ENCODE results near the gene OBP2A. TPM values are rescaled to one million over a fixed set of nuclear protein-coding genes. Genes with fewer than 3 reads are reported as not detected.
"Not testable (repeated sequence)": the region's sequence is repeated elsewhere in the genome, so short reads cannot be mapped to it uniquely, and the experiment has no call there.

The OBP2A gene
- total RNA-seq (not detected), polyA plus RNA-seq (not detected)
- long read RNA-seq, donor 1, result 0 reads
- long read RNA-seq, donor 2, result 0 reads

DNA sequence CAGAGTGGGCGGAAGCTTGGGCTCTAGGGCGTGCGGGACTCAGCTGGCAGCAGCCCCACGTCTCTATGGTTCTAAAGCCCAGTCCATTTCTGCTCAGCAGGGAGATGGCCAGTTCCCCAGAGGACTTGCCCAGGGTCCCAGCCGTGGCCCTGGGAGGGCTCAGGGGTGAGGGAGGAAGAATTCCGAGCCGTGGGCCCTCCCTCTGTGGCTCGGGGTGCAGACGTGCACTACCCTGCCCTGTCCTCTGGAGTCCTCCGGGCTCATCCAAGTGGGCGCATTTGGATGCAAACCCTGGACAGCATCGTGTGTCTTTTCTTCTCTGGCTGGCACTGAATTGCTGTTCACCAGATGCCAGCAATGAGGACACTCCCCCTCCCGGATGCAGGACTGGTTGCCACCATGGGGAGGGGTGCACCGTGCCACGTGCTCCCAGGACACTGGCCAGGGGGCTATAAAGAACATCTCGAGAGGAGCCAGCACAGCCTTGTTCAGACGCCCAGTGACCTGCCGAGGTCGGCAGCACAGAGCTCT is at the start of gene OBP2A:
TSS of gene OBP2A (plus strand) at position 481 of the 531 bp plus-strand sequence. CDS start 55 bp downstream, outside the sequence.
- H3K4me3 ChIP-seq (ENCODE audit: low read length in 2 of 2); H3K4me1 ChIP-seq (ENCODE audit: control insufficient read depth in 1 of 2, insufficient read depth in 2 of 2, low read length in 2 of 2); H3K27me3 ChIP-seq (ENCODE audit: control insufficient read depth in 1 of 2, insufficient read depth in 2 of 2, low read length in 1 of 2); H3K9me3 ChIP-seq (ENCODE audit: control insufficient read depth, low read length); H3K27ac ChIP-seq (ENCODE audit: low read depth in 1 of 2, low read length in 2 of 2); H3K36me3 ChIP-seq (ENCODE audit: control insufficient read depth in 1 of 2, insufficient read depth in 2 of 2, low read length in 1 of 2); ATAC-seq (ENCODE audit: low FRiP score); intact Hi-C loops (cut with DNase I); DNase-seq: not testable (repeated sequence)
- WGBS, 2 donors, result 68 to 77% methylated on average over 12 to 15 of the region's 19 CpGs

- no peaks in the 10 kb centered on the region for H3K27me3 ChIP-seq (ENCODE audit: control insufficient read depth in 1 of 2, insufficient read depth in 2 of 2, low read length in 1 of 2)
- no peaks in the 10 kb centered on the region for H3K9me3 ChIP-seq (ENCODE audit: control insufficient read depth, low read length)
- no peak overlapping the region for H3K4me3 ChIP-seq (ENCODE audit: low read length in 2 of 2)
- 80 to 82% methylated on average over 15 of the region's 15 CpGs for WGBS, 2 donors
- no peak for ATAC-seq (ENCODE audit: low FRiP score)
- no peaks in the 10 kb centered on the region for H3K4me1 ChIP-seq (ENCODE audit: control insufficient read depth in 1 of 2, insufficient read depth in 2 of 2, low read length in 2 of 2)
- no peaks in the 10 kb centered on the region for H3K36me3 ChIP-seq (ENCODE audit: control insufficient read depth in 1 of 2, insufficient read depth in 2 of 2, low read length in 1 of 2)
- no peak overlapping the region for H3K27ac ChIP-seq (ENCODE audit: low read depth in 1 of 2, low read length in 2 of 2)
- DNase-seq, result peak in 1 of 2 donors; percentile 57
- intact Hi-C loops (cut with DNase I), result loop anchor here in 1 of 2 donors (2.0 kb wide), 1 partner anchor 18 kb away; no protein-coding TSS in a partner anchor
Observed at GRCh38 chr9:135498381-135499126, 47.4 kb upstream of the OBP2A start.

DNA sequence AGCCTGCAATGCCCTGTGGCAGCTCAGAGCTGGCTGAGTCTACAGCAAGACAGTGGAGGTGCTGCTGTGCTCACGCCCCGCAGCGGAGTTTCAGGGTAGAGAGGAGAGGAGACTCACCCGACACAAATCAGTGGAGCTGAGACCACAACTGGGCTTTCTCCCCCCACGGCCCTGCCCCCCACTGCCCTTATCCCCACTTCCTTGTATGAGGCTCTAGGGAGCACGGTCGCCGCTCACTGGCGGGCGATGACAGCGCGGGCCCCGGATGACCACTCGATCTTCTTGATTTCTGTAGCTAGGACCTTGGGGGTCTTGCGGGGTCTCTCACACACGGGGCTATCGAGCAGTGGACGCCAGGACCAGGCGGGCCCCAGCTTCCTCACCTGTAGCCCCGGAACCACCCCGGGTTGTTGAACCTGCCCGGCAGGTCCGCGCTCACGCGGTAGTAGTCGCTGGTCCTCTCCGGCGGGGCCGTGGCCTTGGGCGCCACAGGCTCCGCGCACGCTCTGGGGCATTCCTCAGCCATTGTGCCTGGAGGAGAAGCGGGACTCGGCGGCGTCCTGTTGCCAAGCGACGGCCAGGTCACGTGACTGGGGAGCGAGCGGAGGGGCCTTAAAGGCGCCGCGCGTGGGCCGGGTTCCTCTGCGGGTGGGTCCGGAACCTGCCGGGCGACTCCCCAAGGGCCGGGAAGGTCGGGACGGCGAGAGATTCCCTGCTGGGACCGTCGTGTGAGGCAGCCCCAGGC is 46.4 kb upstream of the OBP2A start:
- H3K4me1 ChIP-seq (ENCODE audit: control insufficient read depth in 1 of 2, insufficient read depth in 2 of 2, low read length in 2 of 2), result no peaks in the 10 kb centered on the region
- no peak overlapping the region for H3K27ac ChIP-seq (ENCODE audit: low read depth in 1 of 2, low read length in 2 of 2)
- peak; percentile 95 for ATAC-seq (ENCODE audit: low FRiP score)
- no peaks in the 10 kb centered on the region for H3K27me3 ChIP-seq (ENCODE audit: control insufficient read depth in 1 of 2, insufficient read depth in 2 of 2, low read length in 1 of 2)
- intact Hi-C loops (cut with DNase I), result loop anchor here in 1 of 2 donors (2.0 to 5.0 kb wide), 2 partner anchors 19 to 1427 kb away; no protein-coding TSS in a partner anchor
- no peaks in the 10 kb centered on the region for H3K9me3 ChIP-seq (ENCODE audit: control insufficient read depth, low read length)
- peak overlapping the region; percentile 65 to 74 for H3K4me3 ChIP-seq (ENCODE audit: low read length in 2 of 2)
- peaks cover 0 to 5% of the 10 kb centered on the region in 2 donors for H3K36me3 ChIP-seq (ENCODE audit: control insufficient read depth in 1 of 2, insufficient read depth in 2 of 2, low read length in 1 of 2)
- DNase-seq, result peak; percentile 98 to 99
- WGBS, 2 donors, result 1% methylated on average over 57 to 58 of the region's 58 CpGs

DNA sequence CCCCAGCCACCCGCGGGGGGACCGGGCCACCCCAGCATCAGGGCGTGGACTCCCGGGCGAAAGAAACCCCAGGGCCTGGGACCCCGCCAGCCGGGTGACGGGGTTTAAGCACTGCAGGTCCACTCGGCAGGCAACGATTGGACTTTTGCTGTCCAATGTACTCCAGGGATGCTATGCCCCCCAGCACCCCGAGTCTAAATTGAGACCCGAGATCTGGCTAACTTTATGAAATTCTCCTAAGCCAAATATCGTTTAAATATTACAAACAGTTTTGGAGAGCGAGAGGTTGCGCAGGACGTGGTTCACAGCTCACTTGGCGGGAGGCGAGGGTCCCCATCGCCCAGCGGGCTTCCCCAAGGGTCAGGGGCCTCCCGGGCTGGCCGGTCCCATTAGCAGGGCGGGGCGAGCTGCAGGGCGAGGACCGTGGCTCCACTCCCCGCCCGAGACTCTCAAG is 45.8 kb upstream of the OBP2A start:
- 0 to 1% methylated on average over 29 of the region's 29 CpGs for WGBS, 2 donors
- no peaks in the 10 kb centered on the region for H3K27me3 ChIP-seq (ENCODE audit: control insufficient read depth in 1 of 2, insufficient read depth in 2 of 2, low read length in 1 of 2)
- no peaks in the 10 kb centered on the region for H3K9me3 ChIP-seq (ENCODE audit: control insufficient read depth, low read length)
- peaks cover 0 to 5% of the 10 kb centered on the region in 2 donors for H3K36me3 ChIP-seq (ENCODE audit: control insufficient read depth in 1 of 2, insufficient read depth in 2 of 2, low read length in 1 of 2)
- intact Hi-C loops (cut with DNase I), result loop anchor here in 1 of 2 donors (5.0 kb wide), 1 partner anchor 1428 kb away; no protein-coding TSS in a partner anchor
- H3K4me1 ChIP-seq (ENCODE audit: control insufficient read depth in 1 of 2, insufficient read depth in 2 of 2, low read length in 2 of 2), result no peaks in the 10 kb centered on the region
- DNase-seq (no peak), ATAC-seq (ENCODE audit: low FRiP score) (peak; percentile 58)
- H3K4me3 ChIP-seq (ENCODE audit: low read length in 2 of 2), result peak overlapping the region; percentile 65 to 74
- no peak overlapping the region for H3K27ac ChIP-seq (ENCODE audit: low read depth in 1 of 2, low read length in 2 of 2)

DNA sequence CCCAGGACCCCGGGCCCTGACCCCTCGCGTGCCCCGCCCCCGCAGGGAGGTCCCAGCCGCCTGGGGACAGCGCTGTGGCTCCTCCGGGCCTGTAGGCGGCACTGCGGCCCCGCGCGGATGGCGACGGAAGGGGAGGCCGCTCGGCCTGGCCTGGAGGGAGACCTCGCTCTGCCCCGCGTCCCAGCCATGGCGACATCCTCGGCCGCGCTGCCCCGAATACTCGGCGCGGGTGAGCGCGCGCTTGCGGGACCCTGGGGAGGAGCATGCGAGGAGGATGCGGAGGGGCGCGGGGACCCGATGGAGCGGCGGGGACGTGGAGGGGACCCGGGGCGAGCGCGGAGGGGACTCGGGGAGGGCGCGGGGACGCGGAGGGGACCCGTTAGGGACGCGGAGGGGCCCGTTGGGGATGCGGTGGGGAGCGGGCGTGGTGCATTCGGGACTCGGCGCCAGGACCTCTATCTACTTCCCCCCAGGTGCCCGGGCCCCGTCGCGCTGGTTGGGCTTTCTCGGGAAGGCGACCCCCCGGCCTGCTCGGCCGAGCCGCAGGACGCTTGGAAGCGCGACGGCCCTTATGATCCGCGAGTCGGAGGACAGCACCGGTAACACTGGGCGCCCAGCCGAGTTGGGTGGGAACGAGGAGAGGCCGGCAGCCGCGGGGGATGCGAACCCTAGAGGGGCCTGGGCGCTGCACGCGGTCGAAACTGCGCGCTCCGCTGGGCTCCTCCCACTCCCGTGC is 45.2 kb upstream of the OBP2A start, which contains the start of gene MRPS2:
TSS of gene MRPS2 (plus strand) at position 158 of the 736 bp plus-strand sequence. CDS start at position 187, 29 bp downstream.
- Histone ChIP-seq H3K27ac (ENCODE audit: low read depth in 1 of 2, low read length in 2 of 2) (no peak within 1 kb of the TSS), H3K36me3 (ENCODE audit: control insufficient read depth in 1 of 2, insufficient read depth in 2 of 2, low read length in 1 of 2) (peaks cover 0 to 5% of the 10 kb centered on the region in 2 donors), H3K9me3 (ENCODE audit: control insufficient read depth, low read length) (no peaks in the 10 kb centered on the region), H3K27me3 (ENCODE audit: control insufficient read depth in 1 of 2, insufficient read depth in 2 of 2, low read length in 1 of 2) (no peaks in the 10 kb centered on the region), H3K4me3 (ENCODE audit: low read length in 2 of 2) (peak within 1 kb of the TSS; percentile 74 to 85), H3K4me1 (ENCODE audit: control insufficient read depth in 1 of 2, insufficient read depth in 2 of 2, low read length in 2 of 2) (no peaks in the 10 kb centered on the region)
- ATAC-seq (ENCODE audit: low FRiP score), result peak; percentile 97
- peak; percentile 93 to 96 for DNase-seq
- intact Hi-C loops (cut with DNase I), result loop anchor here in 1 of 2 donors (5.0 kb wide), 1 partner anchor 1428 kb away; no protein-coding TSS in a partner anchor
- 0% methylated on average over 63 to 92 of the region's 92 CpGs for WGBS, 2 donors

GRCh38 chr9:135501261-135502167 is 44.4 kb upstream of the OBP2A start:
- no peaks in the 10 kb centered on the region for H3K9me3 ChIP-seq (ENCODE audit: control insufficient read depth, low read length)
- H3K36me3 ChIP-seq (ENCODE audit: control insufficient read depth in 1 of 2, insufficient read depth in 2 of 2, low read length in 1 of 2), result peaks cover 0 to 5% of the 10 kb centered on the region in 2 donors
- DNase-seq (peak; percentile 45 to 65), ATAC-seq (ENCODE audit: low FRiP score) (no peak)
- WGBS, 2 donors, result 46 to 49% methylated on average over 34 to 38 of the region's 38 CpGs
- H3K4me1 ChIP-seq (ENCODE audit: control insufficient read depth in 1 of 2, insufficient read depth in 2 of 2, low read length in 2 of 2), result no peaks in the 10 kb centered on the region
- intact Hi-C loops (cut with DNase I), result loop anchor here in 1 of 2 donors (5.0 kb wide), 1 partner anchor 1429 kb away; no protein-coding TSS in a partner anchor
- no peaks in the 10 kb centered on the region for H3K27me3 ChIP-seq (ENCODE audit: control insufficient read depth in 1 of 2, insufficient read depth in 2 of 2, low read length in 1 of 2)
- H3K27ac ChIP-seq (ENCODE audit: low read depth in 1 of 2, low read length in 2 of 2), result no peak overlapping the region
- H3K4me3 ChIP-seq (ENCODE audit: low read length in 2 of 2), result peak overlapping the region; percentile 74 to 85

DNA sequence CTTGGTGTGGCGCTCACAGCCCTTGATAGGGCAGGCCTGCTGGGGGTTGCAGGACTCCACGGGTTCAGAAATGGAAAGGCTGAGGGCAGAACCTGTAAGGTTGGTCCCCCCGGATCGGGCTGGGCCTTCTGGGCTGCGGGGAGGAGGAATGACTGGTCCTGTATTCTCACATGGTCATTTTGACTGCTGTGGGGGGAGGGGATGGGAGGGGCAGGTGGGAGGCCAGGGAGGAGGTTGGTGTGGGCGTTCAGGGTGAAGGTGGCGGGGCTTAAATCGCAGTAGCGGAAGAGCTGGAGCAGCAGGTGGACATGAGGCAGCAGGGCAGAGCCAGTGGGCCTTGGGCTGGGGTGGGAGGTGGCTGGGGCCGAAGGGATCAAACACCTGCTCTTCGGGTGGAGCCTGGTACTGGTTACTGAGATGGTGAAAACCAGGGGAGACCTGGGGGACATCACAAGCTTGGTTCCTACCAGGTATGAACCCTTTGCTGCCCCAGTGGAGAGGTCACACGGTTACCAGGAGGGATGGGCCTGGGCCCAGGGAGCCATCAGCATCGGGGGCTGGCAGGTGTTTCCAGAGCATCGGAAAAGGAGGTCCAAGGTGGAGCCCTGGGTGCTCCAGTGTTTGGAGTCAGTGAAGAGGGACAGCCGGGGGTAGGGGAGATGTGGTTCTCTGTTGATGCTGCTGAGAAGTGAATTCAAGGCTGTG is 43.6 kb upstream of the OBP2A start:
- H3K9me3 ChIP-seq (ENCODE audit: control insufficient read depth, low read length), result no peaks in the 10 kb centered on the region
- DNase-seq (peak in 1 of 2 donors; percentile 72), ATAC-seq (ENCODE audit: low FRiP score) (no peak)
- intact Hi-C loops (cut with DNase I), result loop anchor here in 1 of 2 donors (5.0 kb wide), 1 partner anchor 1430 kb away; no protein-coding TSS in a partner anchor
- H3K27me3 ChIP-seq (ENCODE audit: control insufficient read depth in 1 of 2, insufficient read depth in 2 of 2, low read length in 1 of 2), result no peaks in the 10 kb centered on the region
- no peak overlapping the region for H3K27ac ChIP-seq (ENCODE audit: low read depth in 1 of 2, low read length in 2 of 2)
- H3K4me3 ChIP-seq (ENCODE audit: low read length in 2 of 2), result no peak overlapping the region
- peaks cover 0 to 5% of the 10 kb centered on the region in 2 donors for H3K36me3 ChIP-seq (ENCODE audit: control insufficient read depth in 1 of 2, insufficient read depth in 2 of 2, low read length in 1 of 2)
- 91 to 94% methylated on average over 15 of the region's 15 CpGs for WGBS, 2 donors
- no peaks in the 10 kb centered on the region for H3K4me1 ChIP-seq (ENCODE audit: control insufficient read depth in 1 of 2, insufficient read depth in 2 of 2, low read length in 2 of 2)

Measured in aorta (tissue), 5 donors.